Right lobe of liver (tissue), 6 donors: ENCODE results near the gene SOBP. TPM values are rescaled to one million over a fixed set of nuclear protein-coding genes. Genes with fewer than 3 reads are reported as not detected.

ENCODE experiments used
- ATAC-seq, 4 donors: fragments of 200-7000 bp; cut with Tn5 transposase; one replicate each; pipeline ENCODE4 v1.9.1; 2020; ENCODE audit warnings: mild to moderate bottlenecking in 4 of 4, moderate library complexity in 4 of 4
- DNase-seq, 3 donors: peaks; one replicate each; pipeline ENCODE4 v3.0.0-alpha.2; 2020
- H3K27ac ChIP-seq, 3 donors: fragments of 200-600 bp; one replicate each; pipeline ENCODE4 v1.8.0; 2022
- H3K27me3 ChIP-seq, 2 donors: fragments of 200-600 bp; one replicate each; pipeline ENCODE4 v1.8.0; 2022
- H3K36me3 ChIP-seq, 4 donors: fragments of 200-600 bp; sonication (generic) in 1 of 4; one replicate each; pipeline versions ENCODE4 v1.5.1 to v1.8.0; 2017 to 2022; ENCODE audit warnings: control low read depth in 1 of 4
- H3K4me1 ChIP-seq, 4 donors: fragments of 200-600 bp; sonication (generic) in 1 of 4; one replicate each; pipeline versions ENCODE4 v1.5.1 to v1.8.0; 2017 to 2022; ENCODE audit warnings: control low read depth in 1 of 4
- H3K4me3 ChIP-seq, 3 donors: fragments of 200-600 bp; one replicate each; pipeline ENCODE4 v1.8.0; 2022
- H3K9me3 ChIP-seq, 4 donors: fragments of 200-600 bp; sonication (generic) in 1 of 4; one replicate each; pipeline versions ENCODE4 v1.5.1 to v1.8.0; 2017 to 2022; ENCODE audit warnings: control low read depth in 1 of 4
- POLR2A ChIP-seq: fragments of 450-650 bp; IDR thresholded peaks from one replicate; pipeline ENCODE4 v1.6.1; 2017; ENCODE audit warnings: antibody characterized with exemption, mild to moderate bottlenecking
- WGBS: methylation state at CpG from one replicate; pipeline ENCODE4 v1.1.6; 2018; ENCODE audit warnings: low coverage, low lambda C conversion rate; ENCODE audit not compliant: insufficient coverage; ENCODE audit errors: missing lambda C conversion rate; 5-methylcytosine and 5-hydroxymethylcytosine counted together
- intact Hi-C, 2 donors: fragments of 100-400 bp; cut with DNase I; formaldehyde crosslinking; loops; one replicate each; pipeline versions ENCODE4 v1.11.2 to v1.14.1; 2022
- total RNA-seq, 6 experiments: library from RNA; depleted of rRNA in 2 of 6; stranded (reverse); fragments of >200 nt in 2 of 6; fragmentation: NEBNext Ultra II Directional in 3 of 6; extraction: Animal tissue kit (Norgen Biotek cat#: 25700) in 3 of 6; gene quantifications; one replicate each; pipeline versions ENCODE4 v1.1.0 to v1.2.4, GENCODE V29; 2016 to 2023
- TF ChIP-seq, protein P1 (sequence below), 4 donors: fragments of 200-600 bp in 3 of 4; fragments of 450-650 bp in 1 of 4; IDR thresholded peaks; one replicate each; pipeline versions ENCODE4 v1.5.1 to v1.8.0; 2016 to 2022; ENCODE audit warnings: antibody characterized with exemption in 4 of 4, mild to moderate bottlenecking in 2 of 4
- donor health status: DM: no; HTN: yes; CAD: no.
- donor health status: DM: no; HTN: no; CAD: no.
- donor health status: DM: no; HTN: no; CAD: no.
- donor health status: DM: no; HTN: yes; CAD: no.
- donor health status: DM: no; HTN: yes; CAD: no.

SOBP gene
- total RNA-seq, 6 experiments from 2014 or later: 1.3 to 3.5 (median 1.6) TPM

DNA sequence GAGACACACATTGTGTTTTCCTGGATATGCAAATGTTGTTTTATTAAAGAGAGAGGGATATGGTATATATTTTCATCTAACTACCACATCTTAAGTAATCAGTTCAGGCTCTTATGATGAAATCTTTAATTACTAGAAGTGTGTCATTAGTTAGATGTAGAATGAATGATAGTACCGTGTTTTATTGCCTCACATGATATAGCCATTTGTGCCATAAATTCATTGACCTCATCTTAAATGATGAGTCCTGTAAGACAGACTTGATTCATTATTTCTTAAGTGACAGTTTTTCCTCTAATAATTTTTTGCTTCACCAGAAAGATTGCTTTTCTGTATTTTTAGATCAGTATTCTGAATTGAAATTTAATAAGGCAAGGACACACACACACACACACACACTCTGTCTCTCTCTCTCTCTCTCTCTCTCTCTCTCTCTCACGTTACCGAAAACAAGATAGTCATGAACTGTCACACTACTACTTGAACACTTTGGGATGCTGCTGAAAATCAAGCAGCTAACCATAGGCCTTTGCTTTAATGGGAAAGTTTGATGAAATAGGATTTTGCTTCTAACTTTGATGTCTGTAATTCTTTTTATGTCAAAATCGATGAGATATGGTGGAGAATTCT, 140.5 kb downstream of the SOBP start:
- Histone ChIP-seq H3K27ac (no peak overlapping the region), H3K27me3 (no peaks in the 10 kb centered on the region), H3K4me1 (no peaks in the 10 kb centered on the region), H3K9me3 (no peaks in the 10 kb centered on the region), H3K36me3 (no peaks in the 10 kb centered on the region), H3K4me3 (no peak overlapping the region)
- WGBS: 82% methylated on average over 4 of the region's 4 CpGs
- ATAC-seq (no peak), DNase-seq (no peak)
- intact Hi-C loops: no loop called here
- TF ChIP-seq POLR2A: no peak
- TF ChIP-seq, protein P1, sequence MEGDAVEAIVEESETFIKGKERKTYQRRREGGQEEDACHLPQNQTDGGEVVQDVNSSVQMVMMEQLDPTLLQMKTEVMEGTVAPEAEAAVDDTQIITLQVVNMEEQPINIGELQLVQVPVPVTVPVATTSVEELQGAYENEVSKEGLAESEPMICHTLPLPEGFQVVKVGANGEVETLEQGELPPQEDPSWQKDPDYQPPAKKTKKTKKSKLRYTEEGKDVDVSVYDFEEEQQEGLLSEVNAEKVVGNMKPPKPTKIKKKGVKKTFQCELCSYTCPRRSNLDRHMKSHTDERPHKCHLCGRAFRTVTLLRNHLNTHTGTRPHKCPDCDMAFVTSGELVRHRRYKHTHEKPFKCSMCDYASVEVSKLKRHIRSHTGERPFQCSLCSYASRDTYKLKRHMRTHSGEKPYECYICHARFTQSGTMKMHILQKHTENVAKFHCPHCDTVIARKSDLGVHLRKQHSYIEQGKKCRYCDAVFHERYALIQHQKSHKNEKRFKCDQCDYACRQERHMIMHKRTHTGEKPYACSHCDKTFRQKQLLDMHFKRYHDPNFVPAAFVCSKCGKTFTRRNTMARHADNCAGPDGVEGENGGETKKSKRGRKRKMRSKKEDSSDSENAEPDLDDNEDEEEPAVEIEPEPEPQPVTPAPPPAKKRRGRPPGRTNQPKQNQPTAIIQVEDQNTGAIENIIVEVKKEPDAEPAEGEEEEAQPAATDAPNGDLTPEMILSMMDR (IDR thresholded peaks at IDR 0.05): no peak

DNA sequence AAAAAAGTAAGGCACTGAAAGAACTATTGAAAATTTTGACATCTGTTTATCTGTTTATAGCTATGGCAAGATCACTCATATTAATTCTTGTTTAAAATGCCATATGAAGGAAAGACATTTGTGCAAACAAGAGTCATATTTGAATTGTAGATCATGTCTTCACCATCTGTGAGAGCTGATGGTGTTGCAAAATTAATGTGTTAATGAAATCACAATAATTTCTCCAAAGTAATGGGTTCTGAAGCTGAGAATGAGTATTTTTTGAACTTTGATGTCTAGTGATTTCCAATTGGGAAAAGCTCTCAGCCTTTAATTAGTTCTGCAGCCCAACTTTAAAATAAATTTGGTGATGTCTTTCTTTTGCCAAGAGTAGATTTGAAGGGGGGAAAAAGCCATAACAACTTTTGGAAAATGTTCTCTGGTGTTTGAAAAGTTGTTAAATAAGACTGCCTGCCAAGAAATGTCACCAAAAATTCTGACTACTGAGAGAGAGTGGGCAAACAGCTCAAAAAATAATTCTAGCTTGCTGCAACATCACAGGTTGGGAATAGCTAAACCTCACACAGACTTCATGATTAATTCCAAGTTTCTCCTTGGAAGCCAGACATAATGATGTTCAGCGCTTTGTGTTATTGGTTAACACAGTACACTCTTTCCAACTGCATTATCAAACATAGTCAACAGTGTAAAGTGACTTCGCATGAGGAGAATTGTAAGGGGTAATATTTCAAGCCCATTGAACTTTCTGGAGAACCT, 142.6 kb downstream of the SOBP start:
- intact Hi-C loops: no loop called here
- WGBS: 91% methylated on average over 2 of the region's 2 CpGs
- no peak overlapping the region for H3K4me3 ChIP-seq
- H3K4me1 ChIP-seq: no peaks in the 10 kb centered on the region
- H3K27me3 ChIP-seq: no peaks in the 10 kb centered on the region
- no peak for DNase-seq
- TF ChIP-seq, protein P1 (IDR thresholded peaks at IDR 0.05): no peak
- no peak for TF ChIP-seq POLR2A
- no peak for ATAC-seq
- H3K9me3 ChIP-seq: no peaks in the 10 kb centered on the region
- no peak overlapping the region for H3K27ac ChIP-seq
- H3K36me3 ChIP-seq: no peaks in the 10 kb centered on the region

DNA sequence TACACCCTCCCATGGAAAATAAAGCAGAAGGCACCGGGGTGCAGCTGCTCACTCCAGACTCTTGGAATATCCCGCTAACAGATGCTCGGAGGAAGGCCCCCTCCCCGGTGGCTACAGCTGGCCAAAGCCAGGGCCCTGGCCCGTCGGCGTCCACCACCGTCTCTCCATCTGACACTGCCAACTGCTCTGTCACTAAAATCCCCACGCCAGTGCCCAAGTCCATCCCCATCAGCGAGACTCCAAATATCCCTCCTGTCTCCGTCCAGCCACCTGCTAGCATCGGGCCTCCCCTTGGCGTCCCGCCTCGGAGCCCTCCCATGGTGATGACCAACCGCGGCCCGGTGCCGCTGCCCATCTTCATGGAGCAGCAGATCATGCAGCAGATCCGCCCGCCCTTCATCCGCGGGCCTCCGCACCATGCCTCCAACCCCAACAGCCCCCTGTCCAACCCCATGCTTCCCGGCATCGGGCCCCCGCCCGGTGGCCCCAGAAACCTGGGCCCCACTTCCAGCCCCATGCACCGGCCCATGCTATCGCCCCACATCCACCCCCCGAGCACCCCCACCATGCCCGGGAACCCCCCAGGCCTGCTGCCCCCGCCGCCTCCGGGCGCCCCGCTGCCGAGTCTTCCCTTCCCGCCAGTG, 143.9 kb downstream of the SOBP start:
- H3K4me3 ChIP-seq: no peak overlapping the region
- no peaks in the 10 kb centered on the region for H3K4me1 ChIP-seq
- H3K27ac ChIP-seq: no peak overlapping the region
- H3K9me3 ChIP-seq: no peaks in the 10 kb centered on the region
- intact Hi-C loops: no loop called here
- DNase-seq (no peak), ATAC-seq (peak in 1 of 4 donors; percentile 32)
- H3K36me3 ChIP-seq: no peaks in the 10 kb centered on the region
- no peaks in the 10 kb centered on the region for H3K27me3 ChIP-seq
- TF ChIP-seq, protein P1 (IDR thresholded peaks at IDR 0.05): no peak
- TF ChIP-seq POLR2A: no peak
- WGBS: 77% methylated on average over 27 of the region's 39 CpGs

DNA sequence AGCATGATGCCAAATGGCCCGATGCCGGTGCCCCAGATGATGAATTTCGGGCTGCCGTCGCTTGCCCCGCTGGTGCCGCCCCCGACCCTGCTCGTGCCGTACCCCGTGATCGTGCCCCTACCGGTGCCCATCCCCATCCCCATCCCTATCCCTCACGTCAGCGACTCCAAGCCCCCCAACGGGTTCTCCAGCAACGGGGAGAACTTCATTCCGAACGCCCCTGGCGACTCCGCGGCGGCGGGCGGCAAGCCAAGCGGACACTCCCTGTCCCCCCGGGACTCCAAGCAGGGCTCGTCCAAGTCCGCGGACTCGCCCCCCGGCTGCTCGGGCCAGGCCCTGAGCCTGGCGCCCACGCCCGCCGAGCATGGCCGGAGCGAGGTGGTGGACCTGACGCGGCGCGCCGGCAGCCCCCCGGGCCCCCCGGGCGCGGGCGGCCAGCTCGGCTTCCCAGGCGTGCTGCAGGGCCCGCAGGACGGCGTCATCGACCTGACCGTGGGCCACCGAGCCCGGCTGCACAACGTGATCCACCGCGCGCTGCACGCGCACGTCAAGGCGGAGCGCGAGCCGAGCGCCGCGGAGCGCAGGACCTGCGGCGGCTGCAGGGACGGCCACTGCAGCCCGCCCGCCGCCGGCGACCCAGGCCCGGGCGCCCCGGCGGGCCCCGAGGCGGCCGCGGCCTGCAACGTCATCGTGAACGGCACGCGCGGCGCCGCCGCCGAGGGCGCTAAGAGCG, 144.6 kb downstream of the SOBP start:
- H3K9me3 ChIP-seq: no peaks in the 10 kb centered on the region
- intact Hi-C loops: no loop called here
- no peaks in the 10 kb centered on the region for H3K36me3 ChIP-seq
- no peaks in the 10 kb centered on the region for H3K4me1 ChIP-seq
- no peaks in the 10 kb centered on the region for H3K27me3 ChIP-seq
- TF ChIP-seq POLR2A: no peak
- TF ChIP-seq, protein P1 (IDR thresholded peaks at IDR 0.05): no peak
- 54% methylated on average over 25 of the region's 101 CpGs for WGBS
- DNase-seq: no peak
- peak overlapping the region in 1 of 3 donors; percentile 24 for H3K4me3 ChIP-seq
- H3K27ac ChIP-seq: no peak overlapping the region
- ATAC-seq: peak in 2 of 4 donors; percentile 17
